Stimulated activated naive CD8-positive, alpha-beta T cell treated with anti-CD3 and anti-CD28 coated beads, Interleukin-15, Interleukin-2, amounts not matched to agents 100 U/mL and 50 U/mL, for 24 hours (primary cell): Measurements from ENCODE around the gene LRRC2.
"Not testable (repeated sequence)": the region's sequence is repeated elsewhere in the genome, so short reads cannot be mapped to it uniquely, and the experiment has no call there.

Source experiments
- ATAC-seq: fragments of 150-1000 bp; cut with Tn5 transposase; one replicate; pipeline ENCODE4 v1.10.0; 2021
- DNase-seq: peaks from one replicate; pipeline ENCODE4 v3.0.0; 2021

Gene LRRC2

GRCh38 chr3:46566040-46566641, at the start of gene LRRC2:
TSS of gene LRRC2 (minus strand) at chr3:46566302. CDS start at chr3:46551591, 14,711 bp downstream.
- peak; percentile 38 for ATAC-seq
- DNase-seq, result peak; percentile 20

GRCh38 chr3:46615050-46615775, 49.1 kb upstream of the LRRC2 start:
- DNase-seq (no peak), ATAC-seq (no peak)

GRCh38 chr3:46614431-46614830, 48.3 kb upstream of the LRRC2 start:
- no peak for DNase-seq
- no peak for ATAC-seq

DNA sequence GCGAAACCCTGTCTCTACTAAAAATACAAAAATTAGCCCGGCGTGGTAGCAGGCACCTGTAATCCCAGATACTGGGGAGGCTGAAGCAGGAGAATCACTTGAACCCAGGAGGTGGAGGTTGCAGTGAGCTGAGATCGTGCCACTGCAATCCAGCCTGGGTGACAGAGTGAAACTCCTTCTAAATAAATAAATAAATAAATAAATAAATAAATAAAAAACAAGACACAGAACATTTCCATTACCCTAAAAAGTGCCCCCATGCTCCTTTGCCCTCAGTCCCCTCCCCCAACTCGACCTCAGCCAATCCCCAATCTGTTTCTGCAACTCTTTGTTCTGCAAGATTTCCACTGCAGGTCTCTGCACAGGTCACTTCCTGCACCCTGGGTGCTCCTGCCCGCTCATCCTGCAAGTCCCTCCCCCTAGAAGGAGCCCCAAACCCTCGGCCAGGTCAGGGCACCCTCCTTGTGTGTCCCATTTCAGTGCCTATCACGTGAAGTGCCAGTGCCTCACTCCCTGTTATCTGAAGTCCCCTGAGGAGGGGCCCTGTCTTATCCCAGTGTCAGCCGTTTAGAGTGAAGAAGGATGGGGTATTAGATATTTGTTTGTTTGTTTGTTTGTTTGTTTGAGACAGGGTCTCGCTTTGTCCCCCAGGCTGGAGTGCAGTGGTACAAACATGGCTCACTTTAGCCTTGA, 47.4 kb upstream of the LRRC2 start:
- no peak for ATAC-seq
- no peak for DNase-seq

- ATAC-seq, result no peak
- DNase-seq, result no peak
Measured at GRCh38 chr3:46612324-46612723, 46.2 kb upstream of the LRRC2 start, which contains the start of gene FAM240A. TSS of gene FAM240A (plus strand) at chr3:46612525. CDS start at chr3:46612684, 159 bp downstream.

DNA sequence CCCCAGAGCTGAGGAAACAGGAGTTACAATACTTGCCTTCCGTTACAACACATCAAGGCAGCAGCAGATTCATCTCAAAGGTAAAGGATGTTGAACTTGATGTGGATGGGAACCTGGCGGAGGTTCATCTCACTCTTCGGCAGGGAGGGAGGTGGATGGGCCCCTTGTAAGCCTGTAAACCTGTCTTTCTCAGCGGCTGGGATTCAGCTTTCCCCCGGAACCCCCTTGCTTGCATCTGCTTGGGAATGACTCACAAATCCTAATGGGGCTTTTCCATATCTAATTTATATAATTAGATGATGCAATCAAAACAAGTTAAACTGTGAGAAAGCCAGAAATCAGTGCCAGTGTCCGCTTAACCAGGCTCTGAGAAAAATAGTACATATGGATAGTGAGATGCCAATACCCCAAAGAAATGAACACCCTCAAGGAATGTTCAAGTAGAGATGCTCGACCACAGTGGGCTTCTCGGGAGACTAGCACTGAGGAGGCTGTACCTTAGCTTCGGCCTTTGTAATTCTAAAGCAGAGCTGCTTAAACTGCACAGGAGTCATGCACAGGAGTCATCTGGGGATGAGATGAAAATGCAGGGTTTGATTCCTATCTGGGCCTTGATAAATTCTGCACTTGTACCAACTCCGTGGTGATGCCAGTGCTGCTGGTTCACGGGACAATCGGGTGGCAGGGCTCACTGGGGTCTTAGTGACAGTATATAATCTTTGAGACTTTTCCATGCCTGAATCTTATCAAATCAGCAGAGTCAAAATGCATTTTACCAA, 44.0 kb upstream of the LRRC2 start:
- no peak for ATAC-seq
- DNase-seq, result no peak

- no peak for DNase-seq
- ATAC-seq, result no peak
Measured at GRCh38 chr3:46609212-46609721, 43.2 kb upstream of the LRRC2 start.

- DNase-seq (no peak), ATAC-seq (no peak)
Measured at GRCh38 chr3:46607603-46608028, 41.5 kb upstream of the LRRC2 start.

DNA sequence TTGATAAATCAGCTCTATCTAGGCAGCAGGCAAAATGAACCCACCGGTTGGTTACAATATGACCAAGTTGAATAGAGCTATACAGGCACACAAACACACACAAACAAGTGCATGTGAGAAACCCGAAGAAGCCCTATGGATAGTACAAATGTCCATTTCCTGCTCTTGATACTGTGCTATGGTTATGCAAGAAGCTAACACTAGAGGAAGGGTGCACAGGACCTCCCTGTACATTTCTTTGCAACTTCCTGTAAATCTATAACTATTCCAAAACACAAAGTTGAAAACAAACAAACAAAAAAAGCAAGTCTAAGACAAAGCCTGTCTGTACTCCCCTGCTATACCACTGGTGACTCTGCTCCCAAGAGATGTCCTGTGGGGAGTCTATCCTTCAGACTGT, 38.0 kb upstream of the LRRC2 start:
- DNase-seq (no peak), ATAC-seq (no peak)

DNA sequence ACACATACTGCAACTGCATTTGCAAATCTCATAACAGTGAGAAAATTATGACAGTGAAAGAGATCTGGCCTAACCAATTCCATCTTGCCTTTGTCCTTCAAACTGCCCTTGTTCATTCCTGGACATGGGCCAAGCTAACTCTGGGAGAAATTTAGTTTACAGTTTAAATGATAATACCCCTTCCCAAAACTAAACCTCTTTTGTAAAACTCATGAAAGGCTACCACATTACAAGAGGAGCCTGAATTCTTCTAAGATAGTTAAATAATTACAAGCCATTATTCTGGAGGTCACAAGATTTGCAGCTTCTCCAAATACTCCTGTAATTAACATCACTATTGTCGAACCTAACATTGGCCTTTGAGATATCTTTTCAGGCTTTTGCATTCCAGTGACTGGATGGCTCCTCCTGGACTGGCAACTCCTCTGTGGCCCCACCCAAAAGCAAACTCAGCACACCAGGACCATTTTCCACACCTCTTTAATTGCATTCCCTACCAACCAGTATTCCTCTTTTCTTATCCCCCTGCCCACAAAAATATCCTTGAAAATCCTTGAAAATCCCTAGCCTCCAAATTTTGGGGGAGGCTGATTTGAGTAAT, 37.4 kb upstream of the LRRC2 start:
- ATAC-seq (no peak), DNase-seq (no peak)

DNA sequence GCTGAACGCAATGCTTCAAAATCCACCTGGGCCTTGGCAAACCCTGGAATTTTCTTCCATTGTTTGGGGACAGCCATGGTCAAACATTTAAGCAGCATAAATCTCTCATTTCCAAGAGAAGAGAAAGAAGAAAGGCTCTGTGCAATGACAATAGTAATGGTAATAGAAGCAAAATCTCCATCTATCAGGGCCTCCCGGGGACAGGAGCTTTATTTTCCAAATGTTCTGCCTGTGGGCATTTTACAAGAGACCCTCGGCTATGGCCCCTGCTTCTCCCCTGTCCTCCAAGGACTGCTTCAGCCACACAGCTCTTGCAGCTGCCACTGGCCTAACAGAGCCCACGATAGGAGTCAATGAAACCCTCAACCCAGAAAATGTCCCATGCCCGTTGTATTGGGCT, 33.5 kb upstream of the LRRC2 start:
- no peak for DNase-seq
- no peak for ATAC-seq

DNA sequence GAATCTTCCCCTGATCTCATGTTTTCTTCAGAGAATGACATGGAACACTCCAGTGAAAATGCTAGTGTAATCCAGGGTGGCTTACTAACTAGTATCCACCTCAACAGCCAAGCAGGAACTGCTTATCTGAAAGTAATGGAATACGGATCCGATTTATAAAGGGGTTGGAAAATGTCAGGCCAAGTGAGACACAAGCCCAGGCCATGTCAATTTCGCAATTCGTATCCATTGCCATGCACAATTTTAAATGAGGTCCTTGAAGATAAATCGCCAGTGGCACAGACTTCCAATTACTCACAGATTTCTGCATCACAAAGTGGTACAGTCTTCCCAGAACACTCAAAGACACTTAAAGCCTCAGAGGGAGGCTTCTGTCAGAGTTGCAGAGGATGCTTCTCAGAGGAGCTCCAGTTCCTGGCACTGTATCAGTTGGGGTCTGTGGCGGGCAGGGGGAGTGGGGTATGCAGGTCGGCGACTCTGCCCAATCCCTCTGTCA, 29.8 kb upstream of the LRRC2 start:
- no peak for ATAC-seq
- no peak for DNase-seq

DNA sequence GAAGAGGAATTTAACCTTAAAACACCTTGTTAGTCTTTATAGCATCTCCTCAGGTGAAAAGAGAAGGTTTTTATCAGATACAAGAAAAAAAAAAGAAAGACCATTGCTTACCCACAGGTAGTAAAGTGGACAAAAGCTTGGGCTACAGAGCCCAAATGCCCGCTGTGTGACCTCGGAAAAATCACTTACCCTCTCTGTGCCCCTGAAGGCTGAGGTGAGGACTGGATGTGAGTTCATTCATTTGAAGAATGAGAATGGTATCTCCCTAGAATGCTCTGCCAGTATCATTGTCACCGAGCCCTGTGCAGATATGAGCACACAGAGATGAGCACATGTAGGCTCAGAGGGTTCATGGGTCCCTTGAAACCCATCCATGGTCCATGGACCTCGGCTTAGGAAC, 28.6 kb upstream of the LRRC2 start:
- no peak for DNase-seq
- no peak for ATAC-seq

DNA sequence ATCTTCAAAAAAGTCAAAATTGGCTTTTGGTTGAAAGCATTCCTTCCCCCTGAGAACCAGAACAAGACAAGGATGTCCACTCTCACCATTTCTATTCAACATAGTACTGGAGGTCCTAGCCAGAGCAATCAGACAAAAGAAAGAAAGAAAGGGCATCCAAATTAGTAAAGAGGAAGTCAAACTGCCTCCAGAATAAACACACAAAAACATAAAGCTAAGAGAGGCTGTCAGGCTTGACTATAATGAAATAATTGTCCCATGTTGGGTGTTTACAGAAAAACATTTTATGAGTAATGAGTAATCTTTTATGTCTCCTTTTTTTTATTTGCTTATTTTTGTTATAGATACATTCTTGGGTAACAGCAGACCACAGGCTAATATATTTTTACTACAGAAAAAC, 27.9 kb upstream of the LRRC2 start:
- DNase-seq, result no peak
- ATAC-seq, result no peak

- no peak for ATAC-seq
- DNase-seq, result no peak
Measured at GRCh38 chr3:46593274-46593862, 27.3 kb upstream of the LRRC2 start.

DNA sequence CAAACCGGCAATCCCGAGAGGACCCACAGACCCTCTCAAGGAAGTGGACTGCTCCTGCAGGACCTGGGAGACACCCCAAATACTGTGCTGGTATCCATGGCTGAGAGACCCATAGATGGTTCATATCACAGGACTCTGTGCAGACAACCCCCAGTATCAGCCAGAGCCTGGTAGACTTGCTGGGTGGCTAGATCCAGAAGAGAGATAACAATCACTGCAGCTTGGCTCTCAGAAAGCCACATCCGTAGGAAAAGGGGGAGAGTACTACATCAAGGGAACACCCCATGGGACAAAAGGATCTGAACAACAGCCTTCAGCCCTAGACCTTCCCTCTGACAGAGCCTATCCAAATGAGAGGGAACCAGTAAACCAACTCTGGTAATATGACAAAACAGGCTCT, 21.2 kb upstream of the LRRC2 start:
- not testable (repeated sequence) for DNase-seq, ATAC-seq

- DNase-seq (no peak), ATAC-seq (no peak)
Measured at GRCh38 chr3:46586738-46587246, 20.7 kb upstream of the LRRC2 start.

- no peak for ATAC-seq
- no peak for DNase-seq
Measured at GRCh38 chr3:46585799-46586693, 19.9 kb upstream of the LRRC2 start.

GRCh38 chr3:46584598-46585467, 18.7 kb upstream of the LRRC2 start:
- no peak for ATAC-seq

More at GRCh38 chr3:46584598-46585467, 18.7 kb upstream of the LRRC2 start:
- no peak for DNase-seq
